ENCODE results near the gene CDS1. TPM values are rescaled to one million over a fixed set of nuclear protein-coding genes. Genes with fewer than 3 reads are reported as not detected.
"Not testable (repeated sequence)": the region's sequence is repeated elsewhere in the genome, so short reads cannot be mapped to it uniquely, and the experiment has no call there.

Gene CDS1
- total RNA-seq, 2 donors from 2014 or later, result 13.9 to 19.9 TPM

- H3K27me3 ChIP-seq (replicated peaks; ENCODE audit: insufficient read depth), result no peaks in the 10 kb centered on the region
- H3K4me1 ChIP-seq (replicated peaks), result no peaks in the 10 kb centered on the region
- intact Hi-C loops (cut with DNase I), result no loop called here
- TF ChIP-seq POLR2A (IDR thresholded peaks at IDR 0.05), result no peak
- TF ChIP-seq, protein P1, sequence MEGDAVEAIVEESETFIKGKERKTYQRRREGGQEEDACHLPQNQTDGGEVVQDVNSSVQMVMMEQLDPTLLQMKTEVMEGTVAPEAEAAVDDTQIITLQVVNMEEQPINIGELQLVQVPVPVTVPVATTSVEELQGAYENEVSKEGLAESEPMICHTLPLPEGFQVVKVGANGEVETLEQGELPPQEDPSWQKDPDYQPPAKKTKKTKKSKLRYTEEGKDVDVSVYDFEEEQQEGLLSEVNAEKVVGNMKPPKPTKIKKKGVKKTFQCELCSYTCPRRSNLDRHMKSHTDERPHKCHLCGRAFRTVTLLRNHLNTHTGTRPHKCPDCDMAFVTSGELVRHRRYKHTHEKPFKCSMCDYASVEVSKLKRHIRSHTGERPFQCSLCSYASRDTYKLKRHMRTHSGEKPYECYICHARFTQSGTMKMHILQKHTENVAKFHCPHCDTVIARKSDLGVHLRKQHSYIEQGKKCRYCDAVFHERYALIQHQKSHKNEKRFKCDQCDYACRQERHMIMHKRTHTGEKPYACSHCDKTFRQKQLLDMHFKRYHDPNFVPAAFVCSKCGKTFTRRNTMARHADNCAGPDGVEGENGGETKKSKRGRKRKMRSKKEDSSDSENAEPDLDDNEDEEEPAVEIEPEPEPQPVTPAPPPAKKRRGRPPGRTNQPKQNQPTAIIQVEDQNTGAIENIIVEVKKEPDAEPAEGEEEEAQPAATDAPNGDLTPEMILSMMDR (IDR thresholded peaks at IDR 0.05), result no peak
- no peak for TF ChIP-seq POLR2AphosphoS5 (IDR thresholded peaks at IDR 0.05)
- H3K9me3 ChIP-seq, result no peaks in the 10 kb centered on the region
- WGBS, result 95% methylated on average over 5 of the region's 5 CpGs
- no peak for DNase-seq (ENCODE audit: low spot score)
- no peak overlapping the region for H3K4me3 ChIP-seq
- H3K27ac ChIP-seq, result no peak overlapping the region
- H3K36me3 ChIP-seq, result no peaks in the 10 kb centered on the region
Observed at GRCh38 chr4:84677995-84678394, 95.1 kb downstream of the CDS1 start.

DNA sequence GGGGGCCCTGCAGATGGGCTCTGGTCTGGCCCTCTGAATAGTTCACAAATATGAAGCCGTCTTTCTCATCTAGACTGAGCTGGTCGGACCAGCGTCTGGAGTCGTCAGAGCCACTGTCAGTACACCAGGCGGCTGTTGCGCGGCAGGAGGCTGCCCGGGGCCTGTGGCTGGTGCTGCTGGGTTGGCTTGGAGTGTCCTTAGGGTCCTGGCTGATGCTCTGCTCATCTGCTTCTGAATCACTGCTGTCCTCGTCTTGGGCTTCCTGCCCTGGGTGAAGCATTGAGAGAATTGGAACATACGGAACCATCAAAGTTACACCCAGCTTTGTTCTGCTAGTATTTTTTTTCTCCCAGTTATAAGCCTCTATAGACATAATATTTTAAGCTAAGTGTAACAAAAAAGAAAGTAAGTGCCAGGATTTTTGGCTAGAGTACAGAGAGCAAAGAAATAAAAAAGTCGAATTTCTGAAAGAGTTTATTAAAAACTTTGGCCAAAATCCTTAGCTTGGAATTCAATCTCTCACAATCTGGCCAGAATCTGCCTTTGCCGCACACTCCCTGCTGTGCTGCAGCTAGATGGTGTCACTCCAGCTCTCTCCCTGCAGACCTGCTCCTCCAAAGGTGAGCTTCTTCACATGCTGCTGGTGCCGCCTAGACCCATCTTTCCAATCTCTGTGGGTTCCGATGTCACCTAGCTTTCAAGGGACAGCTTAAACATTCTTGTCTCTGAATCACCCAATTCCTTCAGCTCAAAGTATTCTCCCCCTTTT lies 96.2 kb downstream of the CDS1 start:
- intact Hi-C loops (cut with DNase I), result no loop called here
- Histone ChIP-seq H3K4me3 (no peak overlapping the region), H3K4me1 (replicated peaks) (no peaks in the 10 kb centered on the region), H3K27ac (no peak overlapping the region), H3K36me3 (no peaks in the 10 kb centered on the region), H3K27me3 (replicated peaks; ENCODE audit: insufficient read depth) (no peaks in the 10 kb centered on the region), H3K9me3 (no peaks in the 10 kb centered on the region)
- WGBS, result 35% methylated on average over 13 of the region's 14 CpGs
- no peak for TF ChIP-seq POLR2AphosphoS5 (IDR thresholded peaks at IDR 0.05)
- TF ChIP-seq POLR2A (IDR thresholded peaks at IDR 0.05), result no peak
- TF ChIP-seq, protein P1 (IDR thresholded peaks at IDR 0.05), result no peak
- no peak for DNase-seq (ENCODE audit: low spot score)

DNA sequence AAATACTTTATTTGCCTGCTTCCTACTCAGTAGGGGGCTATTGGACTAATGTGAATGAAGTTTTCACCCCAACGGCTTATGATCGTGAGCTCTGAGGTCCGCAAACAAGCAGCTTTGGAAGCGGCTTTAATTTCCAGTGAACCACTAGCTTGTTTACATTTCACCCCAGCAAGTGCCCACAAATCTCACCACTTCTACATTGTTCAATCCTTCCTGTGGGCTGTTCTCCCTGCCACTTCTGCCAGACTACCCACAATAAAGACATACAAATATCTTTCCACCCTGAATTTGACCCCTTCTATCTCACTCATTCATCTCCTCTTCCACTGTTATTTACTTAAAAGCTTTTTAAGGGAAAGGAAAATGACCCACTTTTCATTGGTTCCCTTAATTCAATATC lies 98.0 kb downstream of the CDS1 start:
- 52% methylated on average over 4 of the region's 4 CpGs for WGBS
- no peak overlapping the region for H3K27ac ChIP-seq
- H3K36me3 ChIP-seq, result no peaks in the 10 kb centered on the region

GRCh38 chr4:84681486-84682274 lies 98.8 kb downstream of the CDS1 start:
- TF ChIP-seq, protein P1 (IDR thresholded peaks at IDR 0.05), result no peak
- no peak for TF ChIP-seq POLR2A (IDR thresholded peaks at IDR 0.05)
- TF ChIP-seq POLR2AphosphoS5 (IDR thresholded peaks at IDR 0.05), result no peak
- Histone ChIP-seq H3K4me3 (no peak overlapping the region), H3K27ac (no peak overlapping the region), H3K27me3 (replicated peaks; ENCODE audit: insufficient read depth) (no peaks in the 10 kb centered on the region), H3K9me3 (no peaks in the 10 kb centered on the region), H3K4me1 (replicated peaks) (no peaks in the 10 kb centered on the region), H3K36me3 (no peaks in the 10 kb centered on the region)
- 73% methylated on average over 2 of the region's 2 CpGs for WGBS
- no peak for DNase-seq (ENCODE audit: low spot score)
- intact Hi-C loops (cut with DNase I), result no loop called here

More for the DNA sequence above, 98.0 kb downstream of the CDS1 start:
- H3K27me3 ChIP-seq (replicated peaks; ENCODE audit: insufficient read depth), result no peaks in the 10 kb centered on the region
- no peak for DNase-seq (ENCODE audit: low spot score)
- no peaks in the 10 kb centered on the region for H3K4me1 ChIP-seq (replicated peaks)
- TF ChIP-seq POLR2AphosphoS5 (IDR thresholded peaks at IDR 0.05), result no peak
- TF ChIP-seq, protein P1 (IDR thresholded peaks at IDR 0.05), result no peak
- no peak for TF ChIP-seq POLR2A (IDR thresholded peaks at IDR 0.05)
- H3K9me3 ChIP-seq, result no peaks in the 10 kb centered on the region
- intact Hi-C loops (cut with DNase I), result no loop called here
- H3K4me3 ChIP-seq, result no peak overlapping the region

- DNase-seq (ENCODE audit: low spot score); H3K4me3 ChIP-seq; H3K27me3 ChIP-seq (replicated peaks; ENCODE audit: insufficient read depth); H3K27ac ChIP-seq; H3K9me3 ChIP-seq; H3K36me3 ChIP-seq; H3K4me1 ChIP-seq (replicated peaks); intact Hi-C loops (cut with DNase I): not testable (repeated sequence)
- WGBS, result 84% methylated on average over 4 of the region's 4 CpGs
Observed at GRCh38 chr4:84682661-84683060, 99.7 kb downstream of the CDS1 start.

Data from prostate gland (tissue), 2 donors.